HAP-1 (cell line): ENCODE results near the gene TNXB.
"Not testable (repeated sequence)": the region's sequence is repeated elsewhere in the genome, so short reads cannot be mapped to it uniquely, and the experiment has no call there.

Experiments used
- DNase-seq, 2 experiments: peaks; one replicate each; pipeline ENCODE4 v3.0.0-alpha.2; 2016 to 2020; ENCODE audit warnings: low spot score in 2 of 2
- H3K27me3 ChIP-seq: fragments of 250-450 bp; sonication (Bioruptor Pico); 2 replicates; pipeline ENCODE4 v1.5.1; 2020; ENCODE audit warnings: low read depth, mild to moderate bottlenecking, moderate library complexity
- H3K36me3 ChIP-seq: fragments of 250-450 bp; sonication (Bioruptor Pico); replicated peaks from 2 replicates; pipeline ENCODE4 v1.5.1; 2020; ENCODE audit warnings: mild to moderate bottlenecking
- H3K4me1 ChIP-seq: fragments of 250-450 bp; sonication (Bioruptor Pico); 2 replicates; pipeline ENCODE4 v1.5.1; 2020; ENCODE audit warnings: mild to moderate bottlenecking
- H3K4me3 ChIP-seq: fragments of 250-450 bp; sonication (Bioruptor Pico); 2 replicates; pipeline ENCODE4 v1.5.1; 2020; ENCODE audit warnings: mild to moderate bottlenecking, moderate library complexity
- H3K9me3 ChIP-seq: fragments of 250-450 bp; sonication (Bioruptor Pico); 2 replicates; pipeline ENCODE4 v1.5.1; 2020; ENCODE audit warnings: mild to moderate bottlenecking, moderate library complexity
- in situ Hi-C: fragments of 300-500 bp; cut with MboI; formaldehyde crosslinking; loops from 3 replicates; pipeline ENCODE4 v1.14.3; 2020; ENCODE audit warnings: low sequenced_read_pairs, inconsistent platforms, mixed read lengths

Gene TNXB

GRCh38 chr6:32111424-32112066, 2.4 kb upstream of the TNXB start:
- no peak for DNase-seq
- in situ Hi-C loops, result no loop called here
- no peaks in the 10 kb centered on the region for H3K4me1 ChIP-seq
- H3K27me3 ChIP-seq, result peaks cover 31% of the 10 kb centered on the region
- H3K4me3 ChIP-seq, result no peak overlapping the region
- H3K36me3 ChIP-seq, result peaks cover 4% of the 10 kb centered on the region
- no peaks in the 10 kb centered on the region for H3K9me3 ChIP-seq

GRCh38 chr6:32110632-32111031, 1.5 kb upstream of the TNXB start:
- Histone ChIP-seq H3K4me1 (no peaks in the 10 kb centered on the region), H3K9me3 (no peaks in the 10 kb centered on the region), H3K27me3 (peaks cover 38% of the 10 kb centered on the region), H3K36me3 (no peaks in the 10 kb centered on the region), H3K4me3 (no peak overlapping the region)
- DNase-seq, result no peak
- in situ Hi-C loops, result no loop called here

GRCh38 chr6:32109765-32110160, 625 bp upstream of the TNXB start:
- no peak overlapping the region for H3K4me3 ChIP-seq
- no peak for DNase-seq
- peaks cover 45% of the 10 kb centered on the region for H3K27me3 ChIP-seq
- no peaks in the 10 kb centered on the region for H3K36me3 ChIP-seq
- no peaks in the 10 kb centered on the region for H3K4me1 ChIP-seq
- in situ Hi-C loops, result no loop called here
- H3K9me3 ChIP-seq, result no peaks in the 10 kb centered on the region

GRCh38 chr6:32108727-32109113, 418 bp downstream of the TNXB start:
- no peak for DNase-seq
- no peaks in the 10 kb centered on the region for H3K36me3 ChIP-seq
- no peak overlapping the region for H3K4me3 ChIP-seq
- in situ Hi-C loops, result no loop called here
- no peaks in the 10 kb centered on the region for H3K4me1 ChIP-seq
- peaks cover 45% of the 10 kb centered on the region for H3K27me3 ChIP-seq
- no peaks in the 10 kb centered on the region for H3K9me3 ChIP-seq

- H3K36me3 ChIP-seq, result no peaks in the 10 kb centered on the region
- DNase-seq, result no peak
- no peaks in the 10 kb centered on the region for H3K9me3 ChIP-seq
- H3K27me3 ChIP-seq, result peaks cover 45% of the 10 kb centered on the region
- in situ Hi-C loops, result no loop called here
- H3K4me1 ChIP-seq, result no peaks in the 10 kb centered on the region
- H3K4me3 ChIP-seq, result no peak overlapping the region
These were observed 977 bp downstream of the TNXB start for GRCh38 chr6:32108094-32108627.

GRCh38 chr6:32107406-32107805, 1.7 kb downstream of the TNXB start:
- H3K27me3 ChIP-seq, result peaks cover 45% of the 10 kb centered on the region
- in situ Hi-C loops, result no loop called here
- no peaks in the 10 kb centered on the region for H3K36me3 ChIP-seq
- no peaks in the 10 kb centered on the region for H3K4me1 ChIP-seq
- no peak for DNase-seq
- no peaks in the 10 kb centered on the region for H3K9me3 ChIP-seq
- H3K4me3 ChIP-seq, result no peak overlapping the region

GRCh38 chr6:32105433-32105832, 3.7 kb downstream of the TNXB start:
- in situ Hi-C loops, result no loop called here
- H3K36me3 ChIP-seq, result no peaks in the 10 kb centered on the region
- H3K27me3 ChIP-seq, result peaks cover 45% of the 10 kb centered on the region
- H3K4me3 ChIP-seq, result no peak overlapping the region
- H3K9me3 ChIP-seq, result no peaks in the 10 kb centered on the region
- DNase-seq, result no peak
- no peaks in the 10 kb centered on the region for H3K4me1 ChIP-seq

GRCh38 chr6:32102255-32102654, 6.9 kb downstream of the TNXB start:
- no peaks in the 10 kb centered on the region for H3K9me3 ChIP-seq
- no peaks in the 10 kb centered on the region for H3K4me1 ChIP-seq
- in situ Hi-C loops, result no loop called here
- peaks cover 26% of the 10 kb centered on the region for H3K27me3 ChIP-seq
- no peaks in the 10 kb centered on the region for H3K36me3 ChIP-seq
- no peak overlapping the region for H3K4me3 ChIP-seq
- no peak for DNase-seq

- in situ Hi-C loops, H3K4me1 ChIP-seq, H3K27me3 ChIP-seq, H3K9me3 ChIP-seq, H3K36me3 ChIP-seq, DNase-seq, H3K4me3 ChIP-seq: not testable (repeated sequence)
These were observed 8.9 kb downstream of the TNXB start for GRCh38 chr6:32100251-32100650.

GRCh38 chr6:32097364-32097763, 11.8 kb downstream of the TNXB start:
- Histone ChIP-seq H3K4me1 (no peaks in the 10 kb centered on the region), H3K4me3 (no peak overlapping the region), H3K9me3 (no peaks in the 10 kb centered on the region), H3K27me3 (peaks cover 6% of the 10 kb centered on the region; the same call in 1 of the 2 replicates), H3K36me3 (no peaks in the 10 kb centered on the region)
- DNase-seq, result no peak
- in situ Hi-C loops, result no loop called here

GRCh38 chr6:32096394-32097258, 12.5 kb downstream of the TNXB start:
- no peak for DNase-seq
- no peak overlapping the region for H3K4me3 ChIP-seq
- in situ Hi-C loops, result no loop called here
- H3K4me1 ChIP-seq, result no peaks in the 10 kb centered on the region
- no peaks in the 10 kb centered on the region for H3K9me3 ChIP-seq
- H3K36me3 ChIP-seq, result no peaks in the 10 kb centered on the region
- peaks cover 6% of the 10 kb centered on the region; the same call in 1 of the 2 replicates for H3K27me3 ChIP-seq

- in situ Hi-C loops, result no loop called here
- H3K27me3 ChIP-seq, result peaks cover 6% of the 10 kb centered on the region; the same call in 1 of the 2 replicates
- H3K4me3 ChIP-seq, result no peak overlapping the region
- H3K4me1 ChIP-seq, result no peaks in the 10 kb centered on the region
- H3K9me3 ChIP-seq, result no peaks in the 10 kb centered on the region
- no peak for DNase-seq
- no peaks in the 10 kb centered on the region for H3K36me3 ChIP-seq
These were observed 13.1 kb downstream of the TNXB start for GRCh38 chr6:32096087-32096393.

- Histone ChIP-seq H3K4me3 (no peak overlapping the region), H3K4me1 (no peaks in the 10 kb centered on the region), H3K27me3 (peaks cover 6% of the 10 kb centered on the region; the same call in 1 of the 2 replicates), H3K36me3 (no peaks in the 10 kb centered on the region), H3K9me3 (no peaks in the 10 kb centered on the region)
- in situ Hi-C loops, result no loop called here
- DNase-seq, result no peak
These were observed 13.6 kb downstream of the TNXB start for GRCh38 chr6:32095338-32096086.
